Testis (tissue), 3 donors: Measurements from ENCODE around the gene CIT. TPM values are rescaled to one million over a fixed set of nuclear protein-coding genes. Genes with fewer than 3 reads are reported as not detected.
A peak's percentile ranks its signal among the peaks of the same experiment; 100 is the strongest.

Experiments
- DNase-seq: peaks from one replicate; pipeline ENCODE4 v3.0.0-alpha.2; 2019
- H3K27ac ChIP-seq, 2 donors: fragments of 200-600 bp; sonication (generic); one replicate each; pipeline ENCODE4 v1.5.1; 2019
- H3K27me3 ChIP-seq: fragments of 200-600 bp; sonication (generic); one replicate; pipeline ENCODE4 v1.5.1; 2019
- H3K36me3 ChIP-seq: fragments of 200-600 bp; sonication (generic); one replicate; pipeline ENCODE4 v1.5.1; 2017; ENCODE audit warnings: low read depth; ENCODE audit errors: missing control alignments
- H3K4me1 ChIP-seq: fragments of 200-600 bp; sonication (generic); one replicate; pipeline ENCODE4 v1.5.1; 2019
- H3K4me3 ChIP-seq, 2 donors: fragments of 200-600 bp; sonication (generic); one replicate each; pipeline ENCODE4 v1.5.1; 2017 to 2019
- H3K9me3 ChIP-seq: fragments of 200-600 bp; sonication (generic); one replicate; pipeline ENCODE4 v1.5.1; 2017
- POLR2A ChIP-seq: fragments of 450-650 bp; IDR thresholded peaks from one replicate; pipeline ENCODE4 v1.6.1; 2017; ENCODE audit warnings: antibody characterized with exemption, mild to moderate bottlenecking, moderate library complexity
- WGBS, 2 donors: methylation state at CpG; one replicate each; pipeline ENCODE4 v1.1.5; 2018; 5-methylcytosine and 5-hydroxymethylcytosine counted together
- intact Hi-C: fragments of 100-400 bp; cut with DNase I; formaldehyde crosslinking; loops from one replicate; pipeline ENCODE4 v1.15.1; 2023; ENCODE audit warnings: low total_unique reads
- polyA plus RNA-seq: library from polyadenylated mRNA; stranded (reverse); fragments of 350-450 nt; fragmentation: Illumina TruSeq; extraction: RNeasy Lipid Tissue Mini Kit (QIAGEN cat#74804); gene quantifications from one replicate; pipeline ENCODE4 v1.2.3, GENCODE V29; 2014; ENCODE audit warnings: low read depth, low replicate concordance; ENCODE audit not compliant: insufficient read depth
- total RNA-seq, 2 donors: library from RNA; depleted of rRNA; stranded (reverse); fragments of >200 nt; gene quantifications; one replicate each; pipeline ENCODE4 v1.2.3, GENCODE V29; 2016
- TF ChIP-seq, protein P1 (sequence below), 3 experiments: fragments of 450-650 bp in 2 of 3; fragments of 200-600 bp in 1 of 3; sonication (generic) in 1 of 3; IDR thresholded peaks; one replicate each; pipeline ENCODE4 v1.5.1; 2016 to 2019; ENCODE audit warnings: antibody characterized with exemption in 3 of 3, mild to moderate bottlenecking in 2 of 3, moderate library complexity in 1 of 3

CIT gene
- total and polyA plus RNA-seq, 3 donors from 2014 or later: 14.6 to 30.0 (median 20.0) TPM

GRCh38 chr12:119693511-119693910, 183.6 kb downstream of the CIT start:
- 53 to 91% methylated on average over 1 of the region's 1 CpG for WGBS, 2 donors
- intact Hi-C loops: no loop called here
- H3K27ac ChIP-seq: no peak overlapping the region

DNA sequence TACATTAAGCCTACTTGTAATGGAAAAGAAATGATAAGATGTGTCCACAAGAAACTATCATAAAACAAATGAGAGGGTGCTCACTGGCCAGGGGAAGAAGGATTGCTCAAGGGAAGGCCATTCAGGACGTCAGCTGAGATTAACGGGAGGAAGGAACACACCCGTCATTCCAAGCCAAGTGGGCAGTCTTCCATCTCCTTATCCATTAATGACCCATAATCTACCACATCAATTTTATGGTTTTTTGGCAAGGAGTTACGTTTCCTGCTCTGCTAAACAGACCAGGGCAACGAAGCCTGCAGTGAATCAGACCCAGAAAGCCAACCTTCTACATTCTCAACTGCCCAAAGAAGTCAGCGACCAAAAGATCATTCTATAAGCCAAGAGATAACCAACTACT, 184.1 kb downstream of the CIT start:
- H3K27ac ChIP-seq: no peak overlapping the region
- no peaks in the 10 kb centered on the region for H3K9me3 ChIP-seq
- no peak overlapping the region for H3K4me3 ChIP-seq
- no peak for TF ChIP-seq POLR2A
- TF ChIP-seq, protein P1, sequence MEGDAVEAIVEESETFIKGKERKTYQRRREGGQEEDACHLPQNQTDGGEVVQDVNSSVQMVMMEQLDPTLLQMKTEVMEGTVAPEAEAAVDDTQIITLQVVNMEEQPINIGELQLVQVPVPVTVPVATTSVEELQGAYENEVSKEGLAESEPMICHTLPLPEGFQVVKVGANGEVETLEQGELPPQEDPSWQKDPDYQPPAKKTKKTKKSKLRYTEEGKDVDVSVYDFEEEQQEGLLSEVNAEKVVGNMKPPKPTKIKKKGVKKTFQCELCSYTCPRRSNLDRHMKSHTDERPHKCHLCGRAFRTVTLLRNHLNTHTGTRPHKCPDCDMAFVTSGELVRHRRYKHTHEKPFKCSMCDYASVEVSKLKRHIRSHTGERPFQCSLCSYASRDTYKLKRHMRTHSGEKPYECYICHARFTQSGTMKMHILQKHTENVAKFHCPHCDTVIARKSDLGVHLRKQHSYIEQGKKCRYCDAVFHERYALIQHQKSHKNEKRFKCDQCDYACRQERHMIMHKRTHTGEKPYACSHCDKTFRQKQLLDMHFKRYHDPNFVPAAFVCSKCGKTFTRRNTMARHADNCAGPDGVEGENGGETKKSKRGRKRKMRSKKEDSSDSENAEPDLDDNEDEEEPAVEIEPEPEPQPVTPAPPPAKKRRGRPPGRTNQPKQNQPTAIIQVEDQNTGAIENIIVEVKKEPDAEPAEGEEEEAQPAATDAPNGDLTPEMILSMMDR (IDR thresholded peaks at IDR 0.05): no peak
- H3K4me1 ChIP-seq: peaks cover 13% of the 10 kb centered on the region
- WGBS, 2 donors: 39 to 40% methylated on average over 6 of the region's 6 CpGs
- H3K36me3 ChIP-seq: no peaks in the 10 kb centered on the region
- DNase-seq: no peak
- H3K27me3 ChIP-seq: no peaks in the 10 kb centered on the region
- intact Hi-C loops: no loop called here

More at GRCh38 chr12:119693511-119693910, 183.6 kb downstream of the CIT start:
- Histone ChIP-seq H3K4me1 (peaks cover 13% of the 10 kb centered on the region), H3K4me3 (no peak overlapping the region), H3K27me3 (no peaks in the 10 kb centered on the region), H3K36me3 (no peaks in the 10 kb centered on the region), H3K9me3 (no peaks in the 10 kb centered on the region)
- DNase-seq: no peak
- no peak for TF ChIP-seq POLR2A
- TF ChIP-seq, protein P1 (IDR thresholded peaks at IDR 0.05): no peak

- 75 to 80% methylated on average over 5 of the region's 5 CpGs for WGBS, 2 donors
- Histone ChIP-seq H3K27me3 (no peaks in the 10 kb centered on the region), H3K27ac (no peak overlapping the region), H3K9me3 (no peaks in the 10 kb centered on the region), H3K4me1 (peaks cover 13% of the 10 kb centered on the region), H3K36me3 (no peaks in the 10 kb centered on the region), H3K4me3 (no peak overlapping the region)
- intact Hi-C loops: no loop called here
- TF ChIP-seq, protein P1 (IDR thresholded peaks at IDR 0.05): no peak
- no peak for TF ChIP-seq POLR2A
- DNase-seq: no peak
Measured at GRCh38 chr12:119692410-119692809, 184.7 kb downstream of the CIT start.

- Histone ChIP-seq H3K4me3 (no peak overlapping the region), H3K27me3 (no peaks in the 10 kb centered on the region), H3K9me3 (no peaks in the 10 kb centered on the region), H3K27ac (no peak overlapping the region), H3K36me3 (no peaks in the 10 kb centered on the region), H3K4me1 (peaks cover 13% of the 10 kb centered on the region)
- no peak for DNase-seq
- intact Hi-C loops: no loop called here
- TF ChIP-seq, protein P1 (IDR thresholded peaks at IDR 0.05): no peak
- no peak for TF ChIP-seq POLR2A
- 79 to 82% methylated on average over 6 of the region's 6 CpGs for WGBS, 2 donors
Measured at GRCh38 chr12:119691202-119691810, 185.8 kb downstream of the CIT start.

GRCh38 chr12:119689935-119690500, 187.1 kb downstream of the CIT start:
- Histone ChIP-seq H3K36me3 (no peaks in the 10 kb centered on the region), H3K4me1 (peaks cover 13% of the 10 kb centered on the region), H3K9me3 (no peaks in the 10 kb centered on the region), H3K4me3 (peak overlapping the region; percentile 6 to 22), H3K27me3 (no peaks in the 10 kb centered on the region), H3K27ac (no peak overlapping the region)
- WGBS, 2 donors: 64 to 73% methylated on average over 15 to 38 of the region's 38 CpGs
- no peak for DNase-seq
- TF ChIP-seq, protein P1 (IDR thresholded peaks at IDR 0.05): no peak
- no peak for TF ChIP-seq POLR2A
- intact Hi-C loops: no loop called here
